NB4 (cell line): ENCODE data around the gene FER.
"Not testable (repeated sequence)": the region's sequence is repeated elsewhere in the genome, so short reads cannot be mapped to it uniquely, and the experiment has no call there.

Experiments used
- DNase-seq: peaks from one replicate; pipeline ENCODE4 v3.0.0; 2010; ENCODE audit warnings: low read depth
- H3K4me3 ChIP-seq: one replicate; pipeline ENCODE4 v1.5.1; 2011; ENCODE audit warnings: mild to moderate bottlenecking, low read depth, low read length, moderate library complexity
- MYC ChIP-seq: IDR thresholded peaks from 2 replicates; pipeline ENCODE4 v1.6.1; 2011; ENCODE audit warnings: low read depth, low read length
- POLR2A ChIP-seq: IDR thresholded peaks from 2 replicates; pipeline ENCODE4 v1.6.1; 2011; ENCODE audit warnings: mild to moderate bottlenecking; ENCODE audit not compliant: insufficient read length; ENCODE audit errors: extremely low read depth
- TF ChIP-seq, protein P1 (sequence below): IDR thresholded peaks from one replicate; pipeline ENCODE4 v1.5.1; 2012; ENCODE audit warnings: low read depth, low read length
- TF ChIP-seq, protein P2 (sequence below): IDR thresholded peaks from 2 replicates; pipeline ENCODE4 v1.6.1; 2011; ENCODE audit warnings: low read depth, low read length

Gene FER

DNA sequence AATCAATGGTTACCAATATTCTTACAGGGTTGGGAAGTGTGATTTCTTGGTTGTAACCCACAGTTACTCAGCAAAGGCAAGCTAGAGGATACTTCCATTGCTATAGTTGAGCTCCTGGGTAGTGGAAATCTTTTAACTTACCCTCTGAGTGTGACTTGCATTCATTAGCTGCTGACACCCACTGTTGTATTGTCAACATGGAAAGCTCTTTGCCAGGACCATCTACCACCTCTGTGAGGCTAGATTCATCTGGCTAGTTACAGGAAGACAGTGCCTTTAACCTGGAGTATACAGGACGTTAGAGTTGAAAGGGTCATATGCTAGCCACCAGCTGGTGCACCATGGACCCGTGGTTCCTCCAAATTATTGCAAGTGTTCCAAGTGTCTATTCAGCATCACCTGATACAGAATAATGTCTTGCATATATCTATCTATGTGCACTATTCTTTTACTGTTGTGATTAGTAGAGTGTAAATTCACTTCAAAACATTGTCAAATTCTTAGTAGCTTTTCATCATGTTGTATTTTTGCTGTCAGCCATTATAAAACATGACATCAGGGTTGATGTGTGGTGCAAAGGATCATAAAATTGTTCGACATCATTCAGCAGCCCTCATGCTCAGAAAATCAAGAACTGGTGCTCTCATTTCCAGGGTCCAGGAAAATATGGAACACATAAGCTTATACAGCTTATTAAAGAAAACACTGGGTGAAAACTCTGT, 423.1 kb downstream of the FER start:
- TF ChIP-seq, protein P1, sequence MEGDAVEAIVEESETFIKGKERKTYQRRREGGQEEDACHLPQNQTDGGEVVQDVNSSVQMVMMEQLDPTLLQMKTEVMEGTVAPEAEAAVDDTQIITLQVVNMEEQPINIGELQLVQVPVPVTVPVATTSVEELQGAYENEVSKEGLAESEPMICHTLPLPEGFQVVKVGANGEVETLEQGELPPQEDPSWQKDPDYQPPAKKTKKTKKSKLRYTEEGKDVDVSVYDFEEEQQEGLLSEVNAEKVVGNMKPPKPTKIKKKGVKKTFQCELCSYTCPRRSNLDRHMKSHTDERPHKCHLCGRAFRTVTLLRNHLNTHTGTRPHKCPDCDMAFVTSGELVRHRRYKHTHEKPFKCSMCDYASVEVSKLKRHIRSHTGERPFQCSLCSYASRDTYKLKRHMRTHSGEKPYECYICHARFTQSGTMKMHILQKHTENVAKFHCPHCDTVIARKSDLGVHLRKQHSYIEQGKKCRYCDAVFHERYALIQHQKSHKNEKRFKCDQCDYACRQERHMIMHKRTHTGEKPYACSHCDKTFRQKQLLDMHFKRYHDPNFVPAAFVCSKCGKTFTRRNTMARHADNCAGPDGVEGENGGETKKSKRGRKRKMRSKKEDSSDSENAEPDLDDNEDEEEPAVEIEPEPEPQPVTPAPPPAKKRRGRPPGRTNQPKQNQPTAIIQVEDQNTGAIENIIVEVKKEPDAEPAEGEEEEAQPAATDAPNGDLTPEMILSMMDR = no peak
- TF ChIP-seq MYC (no peak), POLR2A (no peak)
- TF ChIP-seq, protein P2, sequence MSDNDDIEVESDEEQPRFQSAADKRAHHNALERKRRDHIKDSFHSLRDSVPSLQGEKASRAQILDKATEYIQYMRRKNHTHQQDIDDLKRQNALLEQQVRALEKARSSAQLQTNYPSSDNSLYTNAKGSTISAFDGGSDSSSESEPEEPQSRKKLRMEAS = no peak

DNA sequence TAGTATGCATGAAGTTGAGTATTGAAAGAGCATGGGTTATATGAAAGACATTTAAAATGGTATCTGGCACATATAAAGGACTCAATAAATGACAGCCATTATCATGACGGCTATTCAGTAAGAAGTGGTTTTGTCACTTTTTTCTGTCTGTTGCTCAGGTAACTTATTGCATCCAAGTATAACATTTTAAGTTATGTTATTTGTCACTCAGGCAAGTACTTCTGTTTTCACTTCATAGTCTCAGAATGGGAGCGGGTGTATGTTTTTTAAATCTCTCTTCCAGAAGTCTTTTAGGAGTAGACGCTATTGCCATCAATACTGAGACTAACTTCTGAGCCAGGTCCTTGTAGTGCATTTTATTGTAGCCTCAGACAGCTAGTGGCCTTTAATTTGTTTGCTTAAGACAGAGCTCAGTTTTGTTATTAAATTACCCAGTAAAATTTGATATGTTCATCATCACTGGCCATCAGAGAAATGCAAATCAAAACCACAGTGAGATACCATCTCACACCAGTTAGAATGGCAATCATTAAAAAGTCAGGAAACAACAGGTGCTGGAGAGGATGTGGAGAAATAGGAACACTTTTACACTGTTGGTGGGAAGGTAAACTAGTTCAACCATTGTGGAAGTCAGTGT, 423.9 kb downstream of the FER start:
- DNase-seq = not testable (repeated sequence)

More for the DNA sequence above, 423.1 kb downstream of the FER start:
- no peak for DNase-seq
- no peak overlapping the region for H3K4me3 ChIP-seq

DNA sequence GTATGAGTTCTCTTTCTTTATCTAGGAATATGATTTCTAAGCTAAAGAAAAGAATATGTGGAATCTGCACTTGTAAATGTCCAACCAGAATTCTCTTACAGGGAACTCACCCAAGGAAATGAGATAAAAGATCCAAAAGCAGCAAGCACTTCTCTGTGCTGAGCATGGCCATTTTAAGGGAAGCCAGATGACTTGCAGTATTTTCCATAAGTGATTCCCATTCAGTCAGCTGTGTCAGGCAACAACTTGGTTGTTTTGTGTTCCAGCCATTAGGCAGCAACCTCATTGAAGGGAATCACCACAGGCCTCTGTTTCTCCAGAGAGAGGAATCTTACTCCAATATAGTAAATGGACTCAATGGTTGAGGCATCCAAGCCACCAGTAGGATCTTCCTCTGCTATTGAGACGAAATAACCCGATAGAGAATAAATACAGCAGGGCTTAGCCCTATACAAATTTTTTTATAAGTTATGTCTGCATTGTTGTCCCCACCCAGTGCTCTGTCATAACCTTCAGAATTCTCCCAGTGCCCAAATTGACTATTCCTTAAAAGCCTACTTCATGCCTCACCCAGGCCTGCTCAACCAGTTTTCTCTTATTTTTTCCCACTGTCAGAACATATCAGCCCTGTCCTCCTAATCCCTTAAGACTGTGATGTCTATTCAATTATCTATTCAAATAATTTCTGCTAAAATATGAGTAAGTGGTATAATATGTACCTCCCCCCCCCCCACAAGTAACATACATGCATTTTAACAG, 425.5 kb downstream of the FER start:
- H3K4me3 ChIP-seq = no peak overlapping the region
- DNase-seq = no peak
- no peak for TF ChIP-seq MYC
- TF ChIP-seq, protein P2 = no peak

More for the DNA sequence above, 423.9 kb downstream of the FER start:
- not testable (repeated sequence) for H3K4me3 ChIP-seq

DNA sequence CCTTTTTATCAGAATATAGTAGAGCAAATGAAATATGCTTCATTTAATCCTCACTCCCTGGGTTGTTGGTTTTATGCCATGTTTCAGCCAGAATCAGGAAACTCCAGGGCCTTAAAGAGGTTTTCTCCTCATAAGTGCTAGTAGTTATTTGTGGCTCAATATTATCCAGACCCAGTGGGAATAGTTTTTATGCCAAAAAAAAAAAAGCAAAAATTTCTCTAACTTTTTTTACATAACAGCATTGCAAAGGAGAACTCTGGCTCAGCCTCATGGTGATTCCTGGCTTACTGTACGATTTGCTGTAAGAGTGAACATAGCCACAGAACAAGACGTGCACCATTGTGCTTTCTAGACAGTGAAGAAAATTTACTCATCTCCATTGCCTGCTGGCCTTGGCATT, 429.5 kb downstream of the FER start:
- no peak overlapping the region for H3K4me3 ChIP-seq
- TF ChIP-seq, protein P1 = no peak
- TF ChIP-seq MYC = no peak
- no peak for TF ChIP-seq POLR2A
- TF ChIP-seq, protein P2 = no peak
- DNase-seq = no peak

DNA sequence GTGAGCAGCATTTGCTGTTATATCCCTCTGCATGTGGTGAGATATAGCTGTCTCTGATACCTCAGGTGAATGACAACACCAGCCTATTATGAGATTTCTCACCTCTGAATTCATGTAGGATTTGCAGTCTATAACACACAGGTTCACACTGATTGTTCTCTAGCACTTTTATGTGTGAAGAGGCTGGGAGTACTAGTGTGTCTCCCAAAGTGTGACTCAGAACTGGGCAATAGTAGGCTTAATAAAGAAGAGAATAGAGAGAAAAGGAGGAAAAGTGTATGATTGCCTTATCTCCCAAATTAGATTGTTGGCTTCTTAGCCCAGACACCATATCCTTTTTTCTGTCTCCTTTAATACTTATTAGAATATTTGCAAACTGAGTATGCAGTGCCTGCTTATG, 430.1 kb downstream of the FER start:
- TF ChIP-seq, protein P1 = no peak
- TF ChIP-seq MYC = no peak
- TF ChIP-seq POLR2A = no peak
- TF ChIP-seq, protein P2 = no peak
- no peak for DNase-seq
- H3K4me3 ChIP-seq = no peak overlapping the region

DNA sequence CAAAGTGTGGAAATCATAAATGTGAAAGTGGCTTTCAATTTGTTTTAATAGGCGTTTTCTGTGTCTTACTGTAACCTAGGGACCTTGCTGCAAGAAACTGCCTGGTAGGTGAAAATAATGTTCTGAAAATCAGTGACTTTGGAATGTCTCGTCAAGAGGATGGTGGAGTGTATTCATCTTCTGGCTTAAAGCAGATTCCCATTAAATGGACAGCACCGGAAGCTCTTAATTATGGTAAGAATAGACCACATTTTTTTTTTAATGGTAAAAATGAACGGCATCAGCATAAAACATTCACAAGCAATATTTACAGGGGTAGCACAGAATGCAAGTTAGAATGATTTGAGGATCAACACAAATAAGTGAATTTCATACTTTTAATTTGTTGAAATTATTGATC, 433.0 kb downstream of the FER start:
- no peak for DNase-seq
- TF ChIP-seq MYC (no peak), POLR2A (no peak)
- TF ChIP-seq, protein P1 = no peak
- TF ChIP-seq, protein P2 = no peak
- H3K4me3 ChIP-seq = no peak overlapping the region
